ENCODE measurements around the gene SLC2A14. TPM values are rescaled to one million over a fixed set of nuclear protein-coding genes. Genes with fewer than 3 reads are reported as not detected.
"Not testable (repeated sequence)": the region's sequence is repeated elsewhere in the genome, so short reads cannot be mapped to it uniquely, and the experiment has no call there.

The SLC2A14 gene
- total RNA-seq, 2 donors from 2014 or later, result 0.17 to 6.4 TPM

GRCh38 chr12:7859552-7859951 is 13.2 kb downstream of the SLC2A14 start:
- H3K27ac Mint-ChIP-seq, result no peak overlapping the region
- no peaks in the 10 kb centered on the region for H3K9me3 ChIP-seq (ENCODE audit: control insufficient read depth, low read length, poor library complexity, severe bottlenecking)
- peaks cover 4% of the 10 kb centered on the region for H3K4me1 Mint-ChIP-seq
- peaks cover 29% of the 10 kb centered on the region for H3K27me3 Mint-ChIP-seq
- no peak overlapping the region for H3K4me3 Mint-ChIP-seq
- no peak for DNase-seq
- no peak for ATAC-seq
- no peaks in the 10 kb centered on the region for H3K36me3 Mint-ChIP-seq (ENCODE audit: low read depth)

- peaks cover 2% of the 10 kb centered on the region for H3K36me3 Mint-ChIP-seq (ENCODE audit: low read depth)
- DNase-seq (no peak), ATAC-seq (no peak)
- H3K27me3 Mint-ChIP-seq, result peaks cover 38% of the 10 kb centered on the region
- peak overlapping the region; percentile 37 for H3K27ac Mint-ChIP-seq
- H3K9me3 ChIP-seq (ENCODE audit: control insufficient read depth, low read length, poor library complexity, severe bottlenecking), result no peaks in the 10 kb centered on the region
- peaks cover 6% of the 10 kb centered on the region for H3K4me1 Mint-ChIP-seq
- no peak overlapping the region for H3K4me3 Mint-ChIP-seq
Measured at GRCh38 chr12:7857971-7858370, 14.7 kb downstream of the SLC2A14 start.

GRCh38 chr12:7856516-7856915 is 16.2 kb downstream of the SLC2A14 start:
- Mint-ChIP-seq H3K4me1 (peaks cover 6% of the 10 kb centered on the region), H3K27me3 (peaks cover 48% of the 10 kb centered on the region), H3K36me3 (ENCODE audit: low read depth) (peaks cover 2% of the 10 kb centered on the region), H3K27ac (no peak overlapping the region), H3K4me3 (no peak overlapping the region)
- DNase-seq (no peak), ATAC-seq (no peak)
- H3K9me3 ChIP-seq (ENCODE audit: control insufficient read depth, low read length, poor library complexity, severe bottlenecking), result no peaks in the 10 kb centered on the region

- Mint-ChIP-seq H3K4me1 (peaks cover 2% of the 10 kb centered on the region), H3K36me3 (ENCODE audit: low read depth) (peaks cover 6% of the 10 kb centered on the region), H3K27ac (no peak overlapping the region), H3K27me3 (peaks cover 55% of the 10 kb centered on the region), H3K4me3 (no peak overlapping the region)
- no peaks in the 10 kb centered on the region for H3K9me3 ChIP-seq (ENCODE audit: control insufficient read depth, low read length, poor library complexity, severe bottlenecking)
- ATAC-seq, result no peak
- DNase-seq, result no peak
Measured at GRCh38 chr12:7853557-7853956, 19.2 kb downstream of the SLC2A14 start.

GRCh38 chr12:7851622-7852081 is 21.1 kb downstream of the SLC2A14 start:
- ATAC-seq; DNase-seq; H3K36me3 Mint-ChIP-seq (ENCODE audit: low read depth); H3K4me1 Mint-ChIP-seq; H3K9me3 ChIP-seq (ENCODE audit: control insufficient read depth, low read length, poor library complexity, severe bottlenecking); H3K27ac Mint-ChIP-seq; H3K4me3 Mint-ChIP-seq: not testable (repeated sequence)
- H3K27me3 Mint-ChIP-seq, result peaks cover 67% of the 10 kb centered on the region

GRCh38 chr12:7850099-7850498 is 22.6 kb downstream of the SLC2A14 start:
- not testable (repeated sequence) for ATAC-seq; H3K36me3 Mint-ChIP-seq (ENCODE audit: low read depth); H3K4me1 Mint-ChIP-seq; H3K4me3 Mint-ChIP-seq; H3K9me3 ChIP-seq (ENCODE audit: control insufficient read depth, low read length, poor library complexity, severe bottlenecking); DNase-seq; H3K27ac Mint-ChIP-seq
- H3K27me3 Mint-ChIP-seq, result peaks cover 59% of the 10 kb centered on the region

- not testable (repeated sequence) for H3K4me1 Mint-ChIP-seq; H3K36me3 Mint-ChIP-seq (ENCODE audit: low read depth); H3K4me3 Mint-ChIP-seq; H3K9me3 ChIP-seq (ENCODE audit: control insufficient read depth, low read length, poor library complexity, severe bottlenecking); H3K27ac Mint-ChIP-seq; DNase-seq; ATAC-seq
- H3K27me3 Mint-ChIP-seq, result peaks cover 55% of the 10 kb centered on the region
Measured at GRCh38 chr12:7848098-7848422, 24.7 kb downstream of the SLC2A14 start.

GRCh38 chr12:7847226-7848097 is 25.3 kb downstream of the SLC2A14 start:
- Mint-ChIP-seq H3K27me3 (peaks cover 53% of the 10 kb centered on the region), H3K27ac (peak overlapping the region; percentile 67)
- not testable (repeated sequence) for H3K4me1 Mint-ChIP-seq; H3K4me3 Mint-ChIP-seq; H3K36me3 Mint-ChIP-seq (ENCODE audit: low read depth); H3K9me3 ChIP-seq (ENCODE audit: control insufficient read depth, low read length, poor library complexity, severe bottlenecking); DNase-seq
- ATAC-seq, result peak; percentile 51

GRCh38 chr12:7844116-7844515 is 28.6 kb downstream of the SLC2A14 start:
- H3K4me3 Mint-ChIP-seq, result no peak overlapping the region
- peak overlapping the region; percentile 39 for H3K27ac Mint-ChIP-seq
- H3K27me3 Mint-ChIP-seq, result peaks cover 38% of the 10 kb centered on the region
- no peaks in the 10 kb centered on the region for H3K36me3 Mint-ChIP-seq (ENCODE audit: low read depth)
- H3K9me3 ChIP-seq (ENCODE audit: control insufficient read depth, low read length, poor library complexity, severe bottlenecking), result no peaks in the 10 kb centered on the region
- no peak for DNase-seq
- ATAC-seq, result no peak
- peaks cover 9% of the 10 kb centered on the region for H3K4me1 Mint-ChIP-seq

GRCh38 chr12:7843583-7843982 is 29.1 kb downstream of the SLC2A14 start:
- not testable (repeated sequence) for H3K36me3 Mint-ChIP-seq (ENCODE audit: low read depth); H3K4me3 Mint-ChIP-seq; H3K4me1 Mint-ChIP-seq; DNase-seq; H3K9me3 ChIP-seq (ENCODE audit: control insufficient read depth, low read length, poor library complexity, severe bottlenecking)
- Mint-ChIP-seq H3K27me3 (peaks cover 37% of the 10 kb centered on the region), H3K27ac (peak overlapping the region; percentile 39)
- peak; percentile 90 for ATAC-seq

GRCh38 chr12:7843149-7843548 is 29.6 kb downstream of the SLC2A14 start:
- not testable (repeated sequence) for H3K36me3 Mint-ChIP-seq (ENCODE audit: low read depth); H3K9me3 ChIP-seq (ENCODE audit: control insufficient read depth, low read length, poor library complexity, severe bottlenecking); H3K4me3 Mint-ChIP-seq; H3K4me1 Mint-ChIP-seq; DNase-seq
- Mint-ChIP-seq H3K27me3 (peaks cover 41% of the 10 kb centered on the region), H3K27ac (peak overlapping the region; percentile 39)
- peak; percentile 38 for ATAC-seq

GRCh38 chr12:7842444-7842843 is 30.3 kb downstream of the SLC2A14 start:
- H3K4me3 Mint-ChIP-seq; H3K4me1 Mint-ChIP-seq; DNase-seq; H3K36me3 Mint-ChIP-seq (ENCODE audit: low read depth); ATAC-seq; H3K27ac Mint-ChIP-seq; H3K9me3 ChIP-seq (ENCODE audit: control insufficient read depth, low read length, poor library complexity, severe bottlenecking): not testable (repeated sequence)
- peaks cover 35% of the 10 kb centered on the region for H3K27me3 Mint-ChIP-seq

- H3K4me1 Mint-ChIP-seq; ATAC-seq; H3K4me3 Mint-ChIP-seq; H3K36me3 Mint-ChIP-seq (ENCODE audit: low read depth); H3K27ac Mint-ChIP-seq; DNase-seq; H3K9me3 ChIP-seq (ENCODE audit: control insufficient read depth, low read length, poor library complexity, severe bottlenecking): not testable (repeated sequence)
- H3K27me3 Mint-ChIP-seq, result peaks cover 31% of the 10 kb centered on the region
Measured at GRCh38 chr12:7839848-7840247, 32.9 kb downstream of the SLC2A14 start.

- H3K4me1 Mint-ChIP-seq; H3K9me3 ChIP-seq (ENCODE audit: control insufficient read depth, low read length, poor library complexity, severe bottlenecking); H3K4me3 Mint-ChIP-seq; ATAC-seq; H3K36me3 Mint-ChIP-seq (ENCODE audit: low read depth); DNase-seq; H3K27ac Mint-ChIP-seq: not testable (repeated sequence)
- H3K27me3 Mint-ChIP-seq, result peaks cover 28% of the 10 kb centered on the region
Measured at GRCh38 chr12:7839226-7839625, 33.5 kb downstream of the SLC2A14 start.

Data from T-helper 17 cell (primary cell).